Mesothelial cell of epicardium (in vitro differentiated cells): Measurements from ENCODE around the gene ADRA1B. TPM values are rescaled to one million over a fixed set of nuclear protein-coding genes. Genes with fewer than 3 reads are reported as not detected.

Experiments used
- DNase-seq, 2 experiments: peaks; one replicate each; pipeline ENCODE4 v3.0.0; 2021; ENCODE audit warnings: low spot score in 2 of 2; ENCODE audit not compliant: unreplicated experiment in 2 of 2
- H3K27ac Mint-ChIP-seq: 2 replicates; pipeline ENCODE4 v1.8.0; 2021; ENCODE audit warnings: mixed read lengths
- H3K27me3 Mint-ChIP-seq: 2 replicates; pipeline ENCODE4 v1.8.0; 2021; ENCODE audit warnings: low read depth, mixed read lengths
- H3K36me3 Mint-ChIP-seq: 2 replicates; pipeline ENCODE4 v1.8.0; 2021; ENCODE audit warnings: mixed read lengths
- H3K4me1 Mint-ChIP-seq: 2 replicates; pipeline ENCODE4 v1.8.0; 2021; ENCODE audit warnings: mixed read lengths
- H3K4me3 Mint-ChIP-seq: 2 replicates; pipeline ENCODE4 v1.8.0; 2021; ENCODE audit warnings: mild to moderate bottlenecking, moderate library complexity, mixed read lengths
- H3K9me3 Mint-ChIP-seq: 2 replicates; pipeline ENCODE4 v1.8.0; 2021; ENCODE audit warnings: mixed read lengths
- CTCF ChIP-seq: fragments of 200-600 bp; sonication (generic); IDR thresholded peaks from one replicate; pipeline ENCODE4 v1.5.0; 2021; ENCODE audit warnings: antibody characterized with exemption; ENCODE audit not compliant: unreplicated experiment
- total RNA-seq: library from RNA; stranded (reverse); gene quantifications from 3 replicates; pipeline ENCODE4 v1.2.1, GENCODE V29; 2021

Gene ADRA1B
- total RNA-seq, 1 donor from 2014 or later: 2.5 TPM

GRCh38 chr5:159951834-159952233, 35.6 kb downstream of the ADRA1B start:
- no peaks in the 10 kb centered on the region for H3K4me1 Mint-ChIP-seq
- no peaks in the 10 kb centered on the region for H3K27me3 Mint-ChIP-seq
- DNase-seq: no peak
- H3K36me3 Mint-ChIP-seq: no peaks in the 10 kb centered on the region
- H3K4me3 Mint-ChIP-seq: no peak overlapping the region
- no peak overlapping the region for H3K27ac Mint-ChIP-seq
- TF ChIP-seq CTCF: no peak
- H3K9me3 Mint-ChIP-seq: no peaks in the 10 kb centered on the region

- no peak overlapping the region for H3K4me3 Mint-ChIP-seq
Observed at GRCh38 chr5:159953609-159954008, 37.3 kb downstream of the ADRA1B start.

GRCh38 chr5:159955056-159955624, 38.9 kb downstream of the ADRA1B start:
- DNase-seq: no peak
- Mint-ChIP-seq H3K27me3 (no peaks in the 10 kb centered on the region), H3K4me1 (no peaks in the 10 kb centered on the region), H3K9me3 (no peaks in the 10 kb centered on the region), H3K27ac (no peak overlapping the region), H3K36me3 (no peaks in the 10 kb centered on the region), H3K4me3 (no peak overlapping the region)
- TF ChIP-seq CTCF: no peak

More at GRCh38 chr5:159953609-159954008, 37.3 kb downstream of the ADRA1B start:
- H3K4me1 Mint-ChIP-seq: no peaks in the 10 kb centered on the region
- no peak for DNase-seq
- H3K27me3 Mint-ChIP-seq: no peaks in the 10 kb centered on the region
- TF ChIP-seq CTCF: no peak
- no peak overlapping the region for H3K27ac Mint-ChIP-seq
- no peaks in the 10 kb centered on the region for H3K9me3 Mint-ChIP-seq
- no peaks in the 10 kb centered on the region for H3K36me3 Mint-ChIP-seq

GRCh38 chr5:159956074-159956473, 39.8 kb downstream of the ADRA1B start:
- Mint-ChIP-seq H3K27me3 (no peaks in the 10 kb centered on the region), H3K9me3 (no peaks in the 10 kb centered on the region), H3K4me1 (no peaks in the 10 kb centered on the region), H3K36me3 (no peaks in the 10 kb centered on the region), H3K27ac (no peak overlapping the region), H3K4me3 (no peak overlapping the region)
- DNase-seq: no peak
- TF ChIP-seq CTCF: no peak

- peaks cover 2% of the 10 kb centered on the region for H3K4me1 Mint-ChIP-seq
- TF ChIP-seq CTCF: no peak
- no peaks in the 10 kb centered on the region for H3K36me3 Mint-ChIP-seq
- no peaks in the 10 kb centered on the region for H3K9me3 Mint-ChIP-seq
- peaks cover 6% of the 10 kb centered on the region for H3K27me3 Mint-ChIP-seq
- DNase-seq: no peak
- H3K27ac Mint-ChIP-seq: no peak overlapping the region
- no peak overlapping the region for H3K4me3 Mint-ChIP-seq
Observed at GRCh38 chr5:159961176-159962160, 45.2 kb downstream of the ADRA1B start.
